Neural cell (in vitro differentiated cells): ENCODE measurements around the gene CMBL. TPM values are rescaled to one million over a fixed set of nuclear protein-coding genes. Genes with fewer than 3 reads are reported as not detected.

Source experiments
- H2AFZ ChIP-seq: fragments of 200-600, 300-800 bp; sonication (generic), shearing (Covaris generic); 2 replicates; pipeline ENCODE4 v1.6.0; 2014; ENCODE audit warnings: low read depth, mild to moderate bottlenecking, antibody characterized with exemption, low read length, moderate library complexity
- H3F3A ChIP-seq: fragments of 200-600 bp; shearing (Covaris generic); 2 replicates; pipeline ENCODE4 v1.6.1; 2016; ENCODE audit warnings: mild to moderate bottlenecking, moderate library complexity, mixed read lengths, antibody characterized with exemption, low read length; ENCODE audit not compliant: insufficient read depth, poor library complexity, severe bottlenecking
- H3K27ac ChIP-seq: fragments of 200-600, 300-800 bp; sonication (generic), shearing (Covaris generic); 2 replicates; pipeline ENCODE4 v1.5.1; 2014; ENCODE audit warnings: mild to moderate bottlenecking, low read length, moderate library complexity
- H3K27me3 ChIP-seq: fragments of 300-800, 200-600 bp; sonication (generic), shearing (Covaris generic); 2 replicates; pipeline ENCODE4 v1.6.0; 2014; ENCODE audit warnings: mild to moderate bottlenecking, low read depth, low read length, moderate library complexity; ENCODE audit not compliant: insufficient read depth
- H3K36me3 ChIP-seq: fragments of 300-800, 200-600 bp; sonication (generic), shearing (Covaris generic); 2 replicates; pipeline ENCODE4 v1.5.1; 2014; ENCODE audit warnings: mild to moderate bottlenecking, antibody characterized with exemption, low read length, moderate library complexity; ENCODE audit not compliant: insufficient read depth
- H3K4me2 ChIP-seq: fragments of 300-800, 200-600 bp; sonication (generic), shearing (Covaris generic); 2 replicates; pipeline ENCODE4 v1.6.0; 2014; ENCODE audit warnings: mild to moderate bottlenecking, low read length
- H3K4me3 ChIP-seq: fragments of 300-800, 200-600 bp; sonication (generic), shearing (Covaris generic); 2 replicates; pipeline ENCODE4 v1.5.1; 2014; ENCODE audit warnings: mild to moderate bottlenecking, low read length, moderate library complexity
- H3K79me2 ChIP-seq: fragments of 200-600 bp; shearing (Covaris generic); replicated peaks from 2 replicates; pipeline ENCODE4 v1.6.0; 2014; ENCODE audit warnings: mild to moderate bottlenecking, low read length, moderate library complexity; ENCODE audit not compliant: insufficient read depth
- H3K9ac ChIP-seq: fragments of 300-800, 200-600 bp; sonication (generic), shearing (Covaris generic); 2 replicates; pipeline ENCODE4 v1.6.1; 2016; ENCODE audit warnings: mild to moderate bottlenecking, low read length, mixed read lengths
- H3K9me2 ChIP-seq: fragments of 200-600 bp; shearing (Covaris generic); 2 replicates; pipeline ENCODE4 v1.6.1; 2016; ENCODE audit warnings: mild to moderate bottlenecking, low read length, mixed read lengths; ENCODE audit not compliant: insufficient read depth
- H3K9me3 ChIP-seq: fragments of 200-600, 300-800 bp; sonication (generic), shearing (Covaris generic); 2 replicates; pipeline ENCODE4 v1.6.1; 2016; ENCODE audit warnings: mild to moderate bottlenecking, mixed run types, low read length, moderate library complexity, mixed read lengths
- H4K20me1 ChIP-seq: fragments of 200-600 bp; shearing (Covaris generic); 2 replicates; pipeline ENCODE4 v1.6.1; 2016; ENCODE audit warnings: mild to moderate bottlenecking, mixed run types; ENCODE audit not compliant: insufficient read depth
- EP300 ChIP-seq: fragments of 450-650 bp; conservative IDR thresholded peaks from 2 replicates; pipeline ENCODE4 v1.6.1; 2014; ENCODE audit warnings: antibody characterized with exemption, mild to moderate bottlenecking, moderate library complexity; ENCODE audit not compliant: poor library complexity, severe bottlenecking
- EZH2 ChIP-seq: fragments of 200-600, 300-800 bp; shearing (Covaris generic), sonication (generic); IDR thresholded peaks from 2 replicates; pipeline ENCODE4 v1.6.1; 2014; ENCODE audit warnings: antibody characterized with exemption, low read length, borderline replicate concordance, mild to moderate bottlenecking; ENCODE audit not compliant: insufficient read depth, poor library complexity, severe bottlenecking
- MXI1 ChIP-seq: fragments of 450-650 bp; conservative IDR thresholded peaks from 2 replicates; pipeline ENCODE4 v1.6.1; 2014; ENCODE audit warnings: antibody characterized with exemption, mild to moderate bottlenecking; ENCODE audit not compliant: poor library complexity, severe bottlenecking
- POLR2AphosphoS5 ChIP-seq: IDR thresholded peaks from 2 replicates; pipeline ENCODE4 v1.6.1; 2012
- RAD21 ChIP-seq: fragments of 450-650 bp; conservative IDR thresholded peaks from 2 replicates; pipeline ENCODE4 v1.6.1; 2014; ENCODE audit warnings: antibody characterized with exemption, mild to moderate bottlenecking, moderate library complexity
- SMC3 ChIP-seq: fragments of 450-650 bp; conservative IDR thresholded peaks from 2 replicates; pipeline ENCODE4 v1.6.1; 2014; ENCODE audit warnings: antibody characterized with exemption, mild to moderate bottlenecking, moderate library complexity; ENCODE audit not compliant: poor library complexity
- TAF1 ChIP-seq: IDR thresholded peaks from 2 replicates; pipeline ENCODE4 v1.6.1; 2012; ENCODE audit warnings: low read depth
- polyA plus RNA-seq: library from polyadenylated mRNA; depleted of rRNA; stranded (reverse); fragments of >200 nt; gene quantifications from 2 replicates; pipeline ENCODE4 v1.2.3, GENCODE V29; 2014
- TF ChIP-seq, protein P1 (sequence below): fragments of 450-650 bp; IDR thresholded peaks from 2 replicates; pipeline ENCODE4 v1.5.1; 2014; ENCODE audit warnings: antibody characterized with exemption, mild to moderate bottlenecking, moderate library complexity; ENCODE audit not compliant: poor library complexity, severe bottlenecking
- TF ChIP-seq, protein P2 (sequence below): IDR thresholded peaks from 2 replicates; pipeline ENCODE4 v1.6.1; 2012; ENCODE audit warnings: borderline replicate concordance

CMBL gene
- polyA plus RNA-seq, 1 donor from 2014 or later, result 0.58 TPM

DNA sequence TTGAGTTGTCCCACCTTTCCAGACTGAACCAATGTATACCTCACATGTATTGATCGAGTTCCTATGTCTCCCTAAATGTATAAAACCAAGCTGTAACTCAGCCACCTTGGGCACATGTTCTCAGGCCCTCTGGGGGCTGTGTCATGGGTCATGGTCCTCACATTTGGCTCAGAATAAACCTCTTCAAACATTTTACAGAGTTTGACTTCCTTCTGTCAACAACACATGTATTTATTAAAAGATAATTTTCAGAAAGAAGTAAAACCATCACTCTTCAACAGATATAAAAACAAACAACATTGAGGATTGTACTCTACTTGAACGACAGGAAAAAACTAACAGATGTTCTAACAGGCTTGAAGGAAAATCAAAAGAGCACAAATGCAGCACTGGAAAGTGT lies 4.5 kb downstream of the CMBL start:
- no peak overlapping the region for H2AFZ ChIP-seq
- H4K20me1 ChIP-seq, result no peaks in the 10 kb centered on the region
- H3K36me3 ChIP-seq, result no peaks in the 10 kb centered on the region
- H3K27me3 ChIP-seq, result peaks cover 6% of the 10 kb centered on the region
- no peak overlapping the region for H3K9ac ChIP-seq
- no peaks in the 10 kb centered on the region for H3K79me2 ChIP-seq
- H3K9me2 ChIP-seq, result no peaks in the 10 kb centered on the region
- H3K27ac ChIP-seq, result no peak overlapping the region
- H3K4me2 ChIP-seq, result no peak overlapping the region
- no peak overlapping the region for H3K4me3 ChIP-seq
- no peaks in the 10 kb centered on the region for H3F3A ChIP-seq
- H3K9me3 ChIP-seq, result no peaks in the 10 kb centered on the region
- TF ChIP-seq, protein P1, sequence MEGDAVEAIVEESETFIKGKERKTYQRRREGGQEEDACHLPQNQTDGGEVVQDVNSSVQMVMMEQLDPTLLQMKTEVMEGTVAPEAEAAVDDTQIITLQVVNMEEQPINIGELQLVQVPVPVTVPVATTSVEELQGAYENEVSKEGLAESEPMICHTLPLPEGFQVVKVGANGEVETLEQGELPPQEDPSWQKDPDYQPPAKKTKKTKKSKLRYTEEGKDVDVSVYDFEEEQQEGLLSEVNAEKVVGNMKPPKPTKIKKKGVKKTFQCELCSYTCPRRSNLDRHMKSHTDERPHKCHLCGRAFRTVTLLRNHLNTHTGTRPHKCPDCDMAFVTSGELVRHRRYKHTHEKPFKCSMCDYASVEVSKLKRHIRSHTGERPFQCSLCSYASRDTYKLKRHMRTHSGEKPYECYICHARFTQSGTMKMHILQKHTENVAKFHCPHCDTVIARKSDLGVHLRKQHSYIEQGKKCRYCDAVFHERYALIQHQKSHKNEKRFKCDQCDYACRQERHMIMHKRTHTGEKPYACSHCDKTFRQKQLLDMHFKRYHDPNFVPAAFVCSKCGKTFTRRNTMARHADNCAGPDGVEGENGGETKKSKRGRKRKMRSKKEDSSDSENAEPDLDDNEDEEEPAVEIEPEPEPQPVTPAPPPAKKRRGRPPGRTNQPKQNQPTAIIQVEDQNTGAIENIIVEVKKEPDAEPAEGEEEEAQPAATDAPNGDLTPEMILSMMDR, result no peak
- TF ChIP-seq EP300, result no peak
- TF ChIP-seq TAF1, result no peak
- TF ChIP-seq, protein P2, sequence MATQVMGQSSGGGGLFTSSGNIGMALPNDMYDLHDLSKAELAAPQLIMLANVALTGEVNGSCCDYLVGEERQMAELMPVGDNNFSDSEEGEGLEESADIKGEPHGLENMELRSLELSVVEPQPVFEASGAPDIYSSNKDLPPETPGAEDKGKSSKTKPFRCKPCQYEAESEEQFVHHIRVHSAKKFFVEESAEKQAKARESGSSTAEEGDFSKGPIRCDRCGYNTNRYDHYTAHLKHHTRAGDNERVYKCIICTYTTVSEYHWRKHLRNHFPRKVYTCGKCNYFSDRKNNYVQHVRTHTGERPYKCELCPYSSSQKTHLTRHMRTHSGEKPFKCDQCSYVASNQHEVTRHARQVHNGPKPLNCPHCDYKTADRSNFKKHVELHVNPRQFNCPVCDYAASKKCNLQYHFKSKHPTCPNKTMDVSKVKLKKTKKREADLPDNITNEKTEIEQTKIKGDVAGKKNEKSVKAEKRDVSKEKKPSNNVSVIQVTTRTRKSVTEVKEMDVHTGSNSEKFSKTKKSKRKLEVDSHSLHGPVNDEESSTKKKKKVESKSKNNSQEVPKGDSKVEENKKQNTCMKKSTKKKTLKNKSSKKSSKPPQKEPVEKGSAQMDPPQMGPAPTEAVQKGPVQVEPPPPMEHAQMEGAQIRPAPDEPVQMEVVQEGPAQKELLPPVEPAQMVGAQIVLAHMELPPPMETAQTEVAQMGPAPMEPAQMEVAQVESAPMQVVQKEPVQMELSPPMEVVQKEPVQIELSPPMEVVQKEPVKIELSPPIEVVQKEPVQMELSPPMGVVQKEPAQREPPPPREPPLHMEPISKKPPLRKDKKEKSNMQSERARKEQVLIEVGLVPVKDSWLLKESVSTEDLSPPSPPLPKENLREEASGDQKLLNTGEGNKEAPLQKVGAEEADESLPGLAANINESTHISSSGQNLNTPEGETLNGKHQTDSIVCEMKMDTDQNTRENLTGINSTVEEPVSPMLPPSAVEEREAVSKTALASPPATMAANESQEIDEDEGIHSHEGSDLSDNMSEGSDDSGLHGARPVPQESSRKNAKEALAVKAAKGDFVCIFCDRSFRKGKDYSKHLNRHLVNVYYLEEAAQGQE, result no peak
- no peak for TF ChIP-seq MXI1
- TF ChIP-seq SMC3, result no peak
- no peak for TF ChIP-seq EZH2
- TF ChIP-seq POLR2AphosphoS5, result no peak
- TF ChIP-seq RAD21, result no peak

DNA sequence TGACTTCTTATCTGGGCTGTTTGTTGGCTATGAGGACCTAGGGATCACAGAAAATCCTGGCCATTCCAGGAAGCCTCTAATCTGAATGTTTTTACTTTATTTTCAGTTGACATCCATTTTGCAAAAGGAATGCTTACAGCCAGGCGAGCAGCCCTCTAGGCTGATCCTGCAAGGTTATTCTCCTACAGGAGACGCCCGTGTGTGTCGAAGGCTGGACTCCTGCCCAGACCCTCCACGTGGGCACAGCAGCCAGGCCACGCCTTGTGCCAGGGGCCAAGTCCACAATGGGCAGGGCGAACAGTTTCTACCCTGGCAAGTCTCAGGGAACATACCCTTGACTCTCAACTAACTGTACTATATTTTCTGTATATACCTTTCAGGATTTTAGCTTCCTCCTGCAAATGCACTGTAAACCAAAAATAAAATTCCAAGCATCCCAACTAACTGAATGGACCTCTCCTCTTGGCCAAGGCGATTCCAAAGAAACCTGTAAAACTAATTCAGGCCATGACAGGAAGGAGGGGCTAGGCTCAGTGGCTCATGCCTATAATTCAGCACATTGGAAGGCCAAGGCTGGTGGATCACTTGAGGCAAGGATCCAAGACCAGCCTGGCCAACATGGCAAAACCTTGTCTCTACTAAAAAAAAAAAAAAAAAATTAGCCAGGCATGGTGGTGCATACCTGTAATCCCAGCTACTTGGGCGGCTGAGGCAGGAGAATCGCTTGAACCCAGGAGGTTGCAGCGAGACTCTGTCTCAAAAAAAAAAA lies 5.7 kb downstream of the CMBL start:
- H4K20me1 ChIP-seq, result no peaks in the 10 kb centered on the region
- H3K27me3 ChIP-seq, result no peaks in the 10 kb centered on the region
- no peaks in the 10 kb centered on the region for H3K36me3 ChIP-seq
- no peak overlapping the region for H2AFZ ChIP-seq
- H3K9ac ChIP-seq, result no peak overlapping the region
- H3K27ac ChIP-seq, result no peak overlapping the region
- H3K9me3 ChIP-seq, result no peaks in the 10 kb centered on the region
- H3K4me3 ChIP-seq, result no peak overlapping the region
- TF ChIP-seq MXI1 (no peak), POLR2AphosphoS5 (no peak), EP300 (no peak), EZH2 (no peak), SMC3 (no peak), RAD21 (no peak), TAF1 (no peak)
- TF ChIP-seq, protein P1, result no peak
- TF ChIP-seq, protein P2, result no peak
- H3F3A ChIP-seq, result no peaks in the 10 kb centered on the region
- no peak overlapping the region for H3K4me2 ChIP-seq
- no peaks in the 10 kb centered on the region for H3K9me2 ChIP-seq
- H3K79me2 ChIP-seq, result no peaks in the 10 kb centered on the region
